Measurements from ENCODE around the gene CFAP92. TPM values are rescaled to one million over a fixed set of nuclear protein-coding genes. Genes with fewer than 3 reads are reported as not detected.

The CFAP92 gene
- total RNA-seq, 1 experiment from 2014 or later: 0.92 TPM

GRCh38 chr3:129026728-129027543 lies 33.1 kb upstream of the CFAP92 start:
- H4K5ac ChIP-seq (ENCODE audit: insufficient read length, low read depth, low read length): no peak overlapping the region
- no peak overlapping the region for H3K23ac ChIP-seq (ENCODE audit: insufficient read length, low read depth, low read length)
- H3K79me1 ChIP-seq (ENCODE audit: insufficient read depth, low read depth, low read length, poor library complexity, severe bottlenecking): no peaks in the 10 kb centered on the region
- Mint-ChIP-seq H3K36me3 (ENCODE audit: insufficient read depth in 1 of 3, low read depth in 3 of 3) (peaks cover 0 to 3% (median 0%) of the 10 kb centered on the region in 3 experiments; a peak in 1 of 7 replicates), H3K4me3 (peak overlapping the region; percentile 54 to 72), H3K27me3 (ENCODE audit: low read depth) (peaks cover 66% of the 10 kb centered on the region), H3K4me1 (peaks cover 2 to 5% of the 10 kb centered on the region in 2 experiments; a peak in 3 of 4 replicates), H3K9me3 (peaks cover 0 to 3% of the 10 kb centered on the region in 2 experiments; a peak in 2 of 5 replicates), H3K27ac (no peak overlapping the region)
- no peaks in the 10 kb centered on the region for H3K23me2 ChIP-seq (ENCODE audit: insufficient read length, low read depth, low read length, poor library complexity, severe bottlenecking)
- no peak overlapping the region for H3K14ac ChIP-seq (ENCODE audit: insufficient read depth, low read length)
- no peak overlapping the region for H3K56ac ChIP-seq (ENCODE audit: insufficient read length, low read depth, low read length)
- H2BK5ac ChIP-seq (ENCODE audit: insufficient read length, low read length): no peak overlapping the region
- no peak overlapping the region for H3K9ac ChIP-seq (ENCODE audit: extremely low read depth, insufficient read length, low read length)
- H3K27me3 ChIP-seq (ENCODE audit: insufficient read depth, low read length): peaks cover 3% of the 10 kb centered on the region; the same call in 1 of the 2 replicates
- no peaks in the 10 kb centered on the region for H3K4me1 ChIP-seq (ENCODE audit: insufficient read depth, low read length)
- H3K9me3 ChIP-seq (ENCODE audit: control insufficient read depth, low read depth, low read length): no peaks in the 10 kb centered on the region
- H3K4me2 ChIP-seq (ENCODE audit: insufficient read depth, insufficient read length, low read length): no peak overlapping the region
- H4K8ac ChIP-seq (replicated peaks; ENCODE audit: insufficient read length, low read depth, low read length): no peak overlapping the region
- no peak overlapping the region for H2BK120ac ChIP-seq (ENCODE audit: low read depth, low read length, poor library complexity, severe bottlenecking)
- no peak overlapping the region for H2BK20ac ChIP-seq (ENCODE audit: low read depth, low read length, poor library complexity, severe bottlenecking)
- no peak overlapping the region for H4K91ac ChIP-seq (ENCODE audit: insufficient read length, low read depth, low read length)
- H2BK12ac ChIP-seq (ENCODE audit: insufficient read length, low read depth, low read length): no peak overlapping the region
- DNase-seq: peak; percentile 93
- H3K18ac ChIP-seq (ENCODE audit: insufficient read length, low read depth, low read length): no peak overlapping the region
- no peak overlapping the region for H3K27ac ChIP-seq (ENCODE audit: insufficient read length, low read depth, low read length)
- no peaks in the 10 kb centered on the region for H3K79me2 ChIP-seq (ENCODE audit: insufficient read depth, low read length)
- no peak overlapping the region for H3T11ph ChIP-seq (ENCODE audit: low read length)
- WGBS (ENCODE audit: extremely low coverage, insufficient read length, low lambda C conversion rate): no CpG with 5 or more reads among the region's 54 CpGs
- no peak overlapping the region for H2AK5ac ChIP-seq (ENCODE audit: insufficient read length, low read length)
- H3K4ac ChIP-seq (ENCODE audit: low read depth, low read length): no peak overlapping the region
- no peak overlapping the region for H2BK15ac ChIP-seq (ENCODE audit: low read depth, low read length)
- TF ChIP-seq CTCF (conservative IDR thresholded peaks at IDR 0.05): peak; percentile 52
- H4K20me1 ChIP-seq (ENCODE audit: control insufficient read depth, insufficient read depth, insufficient read length): no peaks in the 10 kb centered on the region
- H2AFZ ChIP-seq (ENCODE audit: low read length): no peak overlapping the region
